IMR-90 (cell line): ENCODE data around the gene USF1.

Experiments used
- CEBPB ChIP-seq: IDR thresholded peaks from 2 replicates; pipeline ENCODE4 v1.6.1; 2012; ENCODE audit warnings: low read depth, low read length, improper control_type of control experiment
- CHD1 ChIP-seq: IDR thresholded peaks from 2 replicates; pipeline ENCODE4 v1.6.1; 2012; ENCODE audit warnings: low read depth, low read length, improper control_type of control experiment
- FOS ChIP-seq: fragments of 150-350 bp; IDR thresholded peaks from 2 replicates; pipeline ENCODE4 v1.6.1; 2016; ENCODE audit warnings: low read depth, low read length
- MAFK ChIP-seq: IDR thresholded peaks from 2 replicates; pipeline ENCODE4 v1.6.1; 2012; ENCODE audit warnings: low read depth, low read length, improper control_type of control experiment
- MAZ ChIP-seq: IDR thresholded peaks from 2 replicates; pipeline ENCODE4 v1.6.1; 2012; ENCODE audit warnings: low read depth, mild to moderate bottlenecking, low read length, improper control_type of control experiment, moderate library complexity, borderline replicate concordance
- MXI1 ChIP-seq: IDR thresholded peaks from 2 replicates; pipeline ENCODE4 v1.6.1; 2012; ENCODE audit warnings: low read depth, mild to moderate bottlenecking, low read length, moderate library complexity, borderline replicate concordance
- POLR2A ChIP-seq: IDR thresholded peaks from 2 replicates; pipeline ENCODE4 v1.6.1; 2012; ENCODE audit warnings: mild to moderate bottlenecking, low read depth, low read length
- RAD21 ChIP-seq: IDR thresholded peaks from 2 replicates; pipeline ENCODE4 v1.6.1; 2012; ENCODE audit warnings: low read length, improper control_type of control experiment
- RCOR1 ChIP-seq: IDR thresholded peaks from 2 replicates; pipeline ENCODE4 v1.6.1; 2012; ENCODE audit warnings: mild to moderate bottlenecking, low read length, improper control_type of control experiment; ENCODE audit not compliant: insufficient replicate concordance
- RFX5 ChIP-seq: IDR thresholded peaks from 2 replicates; pipeline ENCODE4 v1.8.0; 2012; ENCODE audit warnings: low read depth, mild to moderate bottlenecking, low read length, moderate library complexity
- SMC3 ChIP-seq: fragments of 150-350 bp; IDR thresholded peaks from 2 replicates; pipeline ENCODE4 v1.6.1; 2016; ENCODE audit warnings: low read depth, mild to moderate bottlenecking, antibody characterized with exemption, low read length, moderate library complexity
- TF ChIP-seq, protein P1 (sequence below): conservative IDR thresholded peaks from 2 replicates; pipeline ENCODE4 v1.5.1; 2012; ENCODE audit warnings: mild to moderate bottlenecking, low read depth, low read length, improper control_type of control experiment
- TF ChIP-seq, protein P2 (sequence below): fragments of 150-350 bp; IDR thresholded peaks from 2 replicates; pipeline ENCODE4 v1.6.1; 2017; ENCODE audit warnings: mild to moderate bottlenecking, antibody characterized with exemption, low read length, low read depth

GRCh38 chr1:161059293-161059692 is 13.5 kb upstream of the USF1 start:
- TF ChIP-seq, protein P1, sequence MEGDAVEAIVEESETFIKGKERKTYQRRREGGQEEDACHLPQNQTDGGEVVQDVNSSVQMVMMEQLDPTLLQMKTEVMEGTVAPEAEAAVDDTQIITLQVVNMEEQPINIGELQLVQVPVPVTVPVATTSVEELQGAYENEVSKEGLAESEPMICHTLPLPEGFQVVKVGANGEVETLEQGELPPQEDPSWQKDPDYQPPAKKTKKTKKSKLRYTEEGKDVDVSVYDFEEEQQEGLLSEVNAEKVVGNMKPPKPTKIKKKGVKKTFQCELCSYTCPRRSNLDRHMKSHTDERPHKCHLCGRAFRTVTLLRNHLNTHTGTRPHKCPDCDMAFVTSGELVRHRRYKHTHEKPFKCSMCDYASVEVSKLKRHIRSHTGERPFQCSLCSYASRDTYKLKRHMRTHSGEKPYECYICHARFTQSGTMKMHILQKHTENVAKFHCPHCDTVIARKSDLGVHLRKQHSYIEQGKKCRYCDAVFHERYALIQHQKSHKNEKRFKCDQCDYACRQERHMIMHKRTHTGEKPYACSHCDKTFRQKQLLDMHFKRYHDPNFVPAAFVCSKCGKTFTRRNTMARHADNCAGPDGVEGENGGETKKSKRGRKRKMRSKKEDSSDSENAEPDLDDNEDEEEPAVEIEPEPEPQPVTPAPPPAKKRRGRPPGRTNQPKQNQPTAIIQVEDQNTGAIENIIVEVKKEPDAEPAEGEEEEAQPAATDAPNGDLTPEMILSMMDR: no peak
- TF ChIP-seq CEBPB (no peak), POLR2A (no peak), RFX5 (no peak), RCOR1 (no peak), FOS (no peak), MXI1 (no peak), MAFK (no peak), MAZ (no peak), SMC3 (no peak), CHD1 (no peak), RAD21 (no peak)
- TF ChIP-seq, protein P2, sequence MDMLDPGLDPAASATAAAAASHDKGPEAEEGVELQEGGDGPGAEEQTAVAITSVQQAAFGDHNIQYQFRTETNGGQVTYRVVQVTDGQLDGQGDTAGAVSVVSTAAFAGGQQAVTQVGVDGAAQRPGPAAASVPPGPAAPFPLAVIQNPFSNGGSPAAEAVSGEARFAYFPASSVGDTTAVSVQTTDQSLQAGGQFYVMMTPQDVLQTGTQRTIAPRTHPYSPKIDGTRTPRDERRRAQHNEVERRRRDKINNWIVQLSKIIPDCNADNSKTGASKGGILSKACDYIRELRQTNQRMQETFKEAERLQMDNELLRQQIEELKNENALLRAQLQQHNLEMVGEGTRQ: no peak
